IMR-90 (cell line): ENCODE measurements around the gene HAGHL. TPM values are rescaled to one million over a fixed set of nuclear protein-coding genes. Genes with fewer than 3 reads are reported as not detected.

Experiments used
- ATAC-seq: fragments of 200-7000 bp; cut with Tn5 transposase; 2 replicates; pipeline ENCODE4 v1.9.1; 2020; ENCODE audit warnings: low read depth, mild to moderate bottlenecking, moderate library complexity
- BruUV-seq: library from RNA; stranded (reverse); fragments of 400-500 nt; replicated peaks from 2 replicates; lab custom pipeline; 2021; lab: Mats Ljungman, UMichigan
- CTCF ChIA-PET: fragments of 300-600 bp; formaldehyde crosslinking; extraction: SDS; loops from one replicate; lab custom pipeline; 2021; ENCODE audit warnings: antibody characterized with exemption; lab: Yijun Ruan, JAX
- POLR2A ChIA-PET: fragments of 300-600 bp; sonication (Branson Sonifier 250); formaldehyde crosslinking; loops from one replicate; lab custom pipeline; 2022; ENCODE audit warnings: antibody characterized with exemption; ENCODE audit not compliant: unreplicated experiment; lab: Charles Lee
- DNase-seq: peaks from one replicate; pipeline ENCODE4 v3.0.0; 2013
- H2AFZ ChIP-seq: replicated peaks from 2 replicates; pipeline ENCODE3; 2013; ENCODE audit warnings: low read length, mild to moderate bottlenecking; ENCODE audit not compliant: poor library complexity
- H2AK5ac ChIP-seq: 2 replicates; pipeline ENCODE4 v1.6.1; 2013; ENCODE audit warnings: low read depth, low read length, inconsistent platforms
- H2AK9ac ChIP-seq: replicated peaks from 2 replicates; pipeline ENCODE3; 2013; ENCODE audit warnings: mild to moderate bottlenecking, low read depth, low read length, moderate library complexity; ENCODE audit not compliant: poor library complexity
- H2BK120ac ChIP-seq: 2 replicates; pipeline ENCODE4 v1.6.1; 2013; ENCODE audit warnings: low read depth, low read length, inconsistent platforms
- H2BK15ac ChIP-seq: 3 replicates; pipeline ENCODE4 v1.6.1; 2013; ENCODE audit warnings: low read depth, low read length, inconsistent platforms
- H2BK20ac ChIP-seq: 2 replicates; pipeline ENCODE4 v1.6.1; 2013; ENCODE audit warnings: low read depth, mild to moderate bottlenecking, inconsistent platforms, low read length, moderate library complexity
- H2BK5ac ChIP-seq: 2 replicates; pipeline ENCODE4 v1.6.1; 2013; ENCODE audit warnings: mild to moderate bottlenecking, low read depth, low read length, inconsistent platforms; ENCODE audit not compliant: poor library complexity, severe bottlenecking
- H3K14ac ChIP-seq: replicated peaks from 2 replicates; pipeline ENCODE4 v1.6.1; 2013; ENCODE audit warnings: low read depth, low read length, inconsistent platforms
- H3K18ac ChIP-seq: 2 replicates; pipeline ENCODE4 v1.6.1; 2013; ENCODE audit warnings: low read depth, low read length, control low read depth
- H3K23ac ChIP-seq: 2 replicates; pipeline ENCODE4 v1.6.1; 2013; ENCODE audit warnings: low read depth, low read length, inconsistent platforms
- H3K27ac ChIP-seq: 2 replicates; pipeline ENCODE4 v1.5.1; 2013; ENCODE audit warnings: mild to moderate bottlenecking, control low read depth, low read length; ENCODE audit not compliant: insufficient read depth
- H3K27me3 ChIP-seq: 2 replicates; pipeline ENCODE4 v1.6.1; 2013; ENCODE audit warnings: low read length; ENCODE audit not compliant: control insufficient read depth, insufficient read depth
- H3K36me3 ChIP-seq: 2 replicates; pipeline ENCODE4 v1.6.1; 2013; ENCODE audit warnings: low read length, mixed read lengths; ENCODE audit not compliant: control insufficient read depth, insufficient read depth
- H3K4ac ChIP-seq: 2 replicates; pipeline ENCODE4 v1.6.1; 2013; ENCODE audit warnings: low read depth, low read length, inconsistent platforms
- H3K4me1 ChIP-seq: 2 replicates; pipeline ENCODE4 v1.6.1; 2013; ENCODE audit warnings: low read length, mixed read lengths; ENCODE audit not compliant: control insufficient read depth, insufficient read depth
- H3K4me2 ChIP-seq: 2 replicates; pipeline ENCODE4 v1.6.1; 2013; ENCODE audit warnings: low read depth, mild to moderate bottlenecking, control low read depth, low read length, moderate library complexity
- H3K4me3 ChIP-seq: 2 replicates; pipeline ENCODE4 v1.5.1; 2013; ENCODE audit warnings: low read depth, mild to moderate bottlenecking, control low read depth, low read length, moderate library complexity; ENCODE audit not compliant: insufficient read depth
- H3K56ac ChIP-seq: 2 replicates; pipeline ENCODE4 v1.6.1; 2013; ENCODE audit warnings: low read length, inconsistent platforms; ENCODE audit not compliant: insufficient read depth; ENCODE audit errors: extremely low read depth
- H3K79me1 ChIP-seq, 2 experiments: 2 replicates each; pipeline ENCODE4 v1.6.1; 2013; ENCODE audit warnings: low read length in 2 of 2, inconsistent platforms in 1 of 2, low read depth in 1 of 2
- H3K9ac ChIP-seq: 2 replicates; pipeline ENCODE4 v1.6.1; 2013; ENCODE audit warnings: low read depth, low read length, control low read depth
- H3K9me1 ChIP-seq: 2 replicates; pipeline ENCODE4 v1.6.1; 2013; ENCODE audit warnings: low read length, inconsistent platforms; ENCODE audit not compliant: insufficient read depth
- H3K9me3 ChIP-seq: 2 replicates; pipeline ENCODE4 v1.6.1; 2013; ENCODE audit warnings: low read length; ENCODE audit not compliant: control insufficient read depth, insufficient read depth
- H4K20me1 ChIP-seq: 2 replicates; pipeline ENCODE4 v1.6.1; 2013; ENCODE audit warnings: low read length, inconsistent platforms; ENCODE audit not compliant: insufficient read depth
- H4K5ac ChIP-seq: 2 replicates; pipeline ENCODE4 v1.6.1; 2013; ENCODE audit warnings: mild to moderate bottlenecking, low read depth, low read length, control low read depth
- H4K8ac ChIP-seq, 2 experiments: 2 replicates each; pipeline ENCODE4 v1.6.1; 2013; ENCODE audit warnings: low read depth in 2 of 2, low read length in 2 of 2, control low read depth in 1 of 2, inconsistent platforms in 1 of 2
- H4K91ac ChIP-seq: 2 replicates; pipeline ENCODE4 v1.6.1; 2013; ENCODE audit warnings: low read depth, low read length, inconsistent platforms; ENCODE audit not compliant: insufficient read depth
- BHLHE40 ChIP-seq: fragments of 150-350 bp; IDR thresholded peaks from 2 replicates; pipeline ENCODE4 v1.6.1; 2016; ENCODE audit warnings: mild to moderate bottlenecking, low read depth, low read length
- CEBPB ChIP-seq: IDR thresholded peaks from 2 replicates; pipeline ENCODE4 v1.6.1; 2012; ENCODE audit warnings: low read depth, low read length, improper control_type of control experiment
- ELK1 ChIP-seq: fragments of 150-350 bp; IDR thresholded peaks from 2 replicates; pipeline ENCODE4 v1.6.1; 2016; ENCODE audit warnings: low read depth, mild to moderate bottlenecking, low read length, moderate library complexity, borderline replicate concordance
- FOS ChIP-seq: fragments of 150-350 bp; IDR thresholded peaks from 2 replicates; pipeline ENCODE4 v1.6.1; 2016; ENCODE audit warnings: low read depth, low read length
- MAFK ChIP-seq: IDR thresholded peaks from 2 replicates; pipeline ENCODE4 v1.6.1; 2012; ENCODE audit warnings: low read depth, low read length, improper control_type of control experiment
- USF2 ChIP-seq: fragments of 150-350 bp; IDR thresholded peaks from 2 replicates; pipeline ENCODE4 v1.6.1; 2017; ENCODE audit warnings: mild to moderate bottlenecking, antibody characterized with exemption, low read length, low read depth
- WGBS, 2 experiments: methylation state at CpG; one replicate each; pipeline versions ENCODE4 v1.1.5 to v1.1.7; 2013; ENCODE audit warnings: missing lambda C conversion rate in 2 of 2; ENCODE audit not compliant: insufficient read length in 1 of 2; ENCODE audit errors: extremely low coverage in 2 of 2; 5-methylcytosine and 5-hydroxymethylcytosine counted together
- dilution Hi-C: fragments of 300-500 bp; cut with HindIII; formaldehyde crosslinking; loops from one replicate; pipeline ENCODE4 v1.14.3; 2018; ENCODE audit warnings: low sequenced_read_pairs; ENCODE audit not compliant: unreplicated experiment
- in situ Hi-C: fragments of 300-500 bp; cut with MboI; formaldehyde crosslinking; loops from 3 replicates; pipeline ENCODE4 v1.14.3; 2019; ENCODE audit warnings: low sequenced_read_pairs, inconsistent platforms, mixed read lengths
- intact Hi-C: fragments of 100-400 bp; cut with micrococcal nuclease; formaldehyde crosslinking; loops from 2 replicates; pipeline ENCODE4 v1.10.0; 2022
- polyA plus RNA-seq, 3 experiments: library from polyadenylated mRNA; depleted of rRNA; stranded (reverse); fragments of >200 nt; gene quantifications; 2 replicates each; pipeline ENCODE4 v1.2.3, GENCODE V29; 2012; ENCODE audit warnings: low replicate concordance in 1 of 3
- total RNA-seq: library from RNA; depleted of rRNA; stranded (reverse); fragments of >200 nt; gene quantifications from 2 replicates; pipeline ENCODE4 v1.2.3, GENCODE V29; 2012

Gene HAGHL
- total and polyA plus RNA-seq, 2 of the 4 experiments (the other 2 are of a cell fraction), result 3.0 to 12.5 TPM

- ChIA-PET POLR2A (no interaction called here), CTCF (no interaction called here)
- no peaks in the 10 kb centered on the region for H3K4me1 ChIP-seq
- TF ChIP-seq MAFK (no peak), USF2 (no peak), CEBPB (no peak), ELK1 (no peak), BHLHE40 (no peak), FOS (no peak)
- DNase-seq, result no peak
- no peak overlapping the region for H3K23ac ChIP-seq
- H2BK15ac ChIP-seq, result no peak overlapping the region
- no peak overlapping the region for H3K27ac ChIP-seq
- no peak overlapping the region for H4K91ac ChIP-seq
- no peak overlapping the region for H4K8ac ChIP-seq
- in situ Hi-C loops (no loop called here), dilution Hi-C loops (no loop called here), intact Hi-C loops (no loop called here)
- WGBS, 2 experiments, result 80% methylated on average over 3 of the region's 18 CpGs; no CpG with 5 or more reads in 1 of the 2 experiments
- H3K18ac ChIP-seq, result no peak overlapping the region
- H2AFZ ChIP-seq, result no peak overlapping the region
- no peaks in the 10 kb centered on the region for H3K79me1 ChIP-seq
- no peak overlapping the region for H3K4ac ChIP-seq
- ATAC-seq, result no peak
- H2AK9ac ChIP-seq, result peak overlapping the region; percentile 13
- no peak overlapping the region for H3K14ac ChIP-seq
- H2BK5ac ChIP-seq, result no peak overlapping the region
- H2AK5ac ChIP-seq, result no peak overlapping the region
- no peaks in the 10 kb centered on the region for H3K36me3 ChIP-seq
- H3K9me3 ChIP-seq, result no peaks in the 10 kb centered on the region
- H3K4me2 ChIP-seq, result no peak overlapping the region
- H2BK20ac ChIP-seq, result no peak overlapping the region
- no peaks in the 10 kb centered on the region for H3K9me1 ChIP-seq
- H3K56ac ChIP-seq, result no peak overlapping the region
- no peaks in the 10 kb centered on the region for H3K27me3 ChIP-seq
- no peak overlapping the region for H3K9ac ChIP-seq
- no peak overlapping the region for H2BK120ac ChIP-seq
- H4K5ac ChIP-seq, result no peak overlapping the region
- no peaks in the 10 kb centered on the region for H4K20me1 ChIP-seq
- BruUV-seq, result no TSS peak
- H3K4me3 ChIP-seq, result no peak overlapping the region
These were observed 46.1 kb downstream of the HAGHL start for GRCh38 chr16:772959-773358.
